Gastroesophageal sphincter (tissue), 4 donors: Measurements from ENCODE around the gene KNOP1. TPM values are rescaled to one million over a fixed set of nuclear protein-coding genes. Genes with fewer than 3 reads are reported as not detected.

Source experiments
- ATAC-seq: fragments of 150-250 bp; one replicate; pipeline ENCODE4 v1.9.1; 2016; ENCODE audit warnings: mild to moderate bottlenecking, moderate library complexity
- H3K27ac ChIP-seq, 4 donors: fragments of 200-600 bp; sonication (generic) in 3 of 4; 1 replicate in 3 of 4; 2 replicates in 1 of 4; pipeline ENCODE4 v1.5.1; 2016 to 2019
- H3K27me3 ChIP-seq: fragments of 200-600 bp; sonication (generic); one replicate; pipeline ENCODE4 v1.5.1; 2019
- H3K36me3 ChIP-seq, 2 donors: fragments of 200-600 bp; sonication (generic); one replicate each; pipeline ENCODE4 v1.5.1; 2019; ENCODE audit warnings: control low read depth in 1 of 2
- H3K4me1 ChIP-seq, 3 donors: fragments of 200-600 bp; sonication (generic); 1 replicate in 2 of 3; 2 replicates in 1 of 3; pipeline ENCODE4 v1.5.1; 2016 to 2019; ENCODE audit warnings: control low read depth in 2 of 3
- H3K4me3 ChIP-seq, 2 donors: fragments of 200-600 bp; sonication (generic); one replicate each; pipeline ENCODE4 v1.5.1; 2019; ENCODE audit warnings: mild to moderate bottlenecking in 1 of 2, moderate library complexity in 1 of 2
- H3K9me3 ChIP-seq, 3 donors: fragments of 200-600 bp; sonication (generic); one replicate each; pipeline ENCODE4 v1.5.1; 2017 to 2019; ENCODE audit warnings: control low read depth in 2 of 3
- EP300 ChIP-seq: sonication (generic); formaldehyde crosslinking; IDR thresholded peaks from one replicate; pipeline ENCODE4 v1.6.1; 2017; ENCODE audit warnings: antibody characterized with exemption, mild to moderate bottlenecking
- POLR2A ChIP-seq, 2 donors: fragments of 450-650 bp; IDR thresholded peaks; one replicate each; pipeline ENCODE4 v1.6.1; 2017; ENCODE audit warnings: antibody characterized with exemption in 2 of 2, mild to moderate bottlenecking in 2 of 2, moderate library complexity in 1 of 2
- POLR2AphosphoS5 ChIP-seq: sonication (generic); formaldehyde crosslinking; IDR thresholded peaks from one replicate; pipeline ENCODE4 v1.6.1; 2017; ENCODE audit warnings: antibody characterized with exemption
- WGBS, 2 donors: methylation state at CpG; one replicate each; pipeline ENCODE4 v1.1.5; 2018; ENCODE audit warnings: low coverage in 1 of 2; 5-methylcytosine and 5-hydroxymethylcytosine counted together
- total RNA-seq, 4 donors: library from RNA; depleted of rRNA; stranded (reverse); fragments of >200 nt; gene quantifications; one replicate each; pipeline ENCODE4 v1.1.0, GENCODE V29; 2016
- TF ChIP-seq, protein P1 (sequence below), 4 experiments: fragments of 200-600 bp in 2 of 4; fragments of 450-650 bp in 2 of 4; sonication (generic) in 1 of 4; IDR thresholded peaks; one replicate each; pipeline ENCODE4 v1.5.1; 2017 to 2019; ENCODE audit warnings: antibody characterized with exemption in 4 of 4, mild to moderate bottlenecking in 2 of 4, moderate library complexity in 2 of 4

Gene KNOP1
- total RNA-seq, 4 donors from 2014 or later = 6.9 to 14.5 (median 11.9) TPM

- Histone ChIP-seq H3K4me1 (peaks cover 0 to 59% (median 30%) of the 10 kb centered on the region in 3 donors), H3K27ac (peak overlapping the region in 3 of 4 donors; percentile 55 to 71 (median 67)), H3K27me3 (no peaks in the 10 kb centered on the region), H3K4me3 (no peak overlapping the region), H3K9me3 (no peaks in the 10 kb centered on the region), H3K36me3 (peaks cover 0 to 66% of the 10 kb centered on the region in 2 donors)
- ATAC-seq = peak; percentile 19
- TF ChIP-seq POLR2AphosphoS5 (no peak), EP300 (no peak), POLR2A (IDR thresholded peaks at IDR 0.05) (no peak)
- TF ChIP-seq, protein P1, sequence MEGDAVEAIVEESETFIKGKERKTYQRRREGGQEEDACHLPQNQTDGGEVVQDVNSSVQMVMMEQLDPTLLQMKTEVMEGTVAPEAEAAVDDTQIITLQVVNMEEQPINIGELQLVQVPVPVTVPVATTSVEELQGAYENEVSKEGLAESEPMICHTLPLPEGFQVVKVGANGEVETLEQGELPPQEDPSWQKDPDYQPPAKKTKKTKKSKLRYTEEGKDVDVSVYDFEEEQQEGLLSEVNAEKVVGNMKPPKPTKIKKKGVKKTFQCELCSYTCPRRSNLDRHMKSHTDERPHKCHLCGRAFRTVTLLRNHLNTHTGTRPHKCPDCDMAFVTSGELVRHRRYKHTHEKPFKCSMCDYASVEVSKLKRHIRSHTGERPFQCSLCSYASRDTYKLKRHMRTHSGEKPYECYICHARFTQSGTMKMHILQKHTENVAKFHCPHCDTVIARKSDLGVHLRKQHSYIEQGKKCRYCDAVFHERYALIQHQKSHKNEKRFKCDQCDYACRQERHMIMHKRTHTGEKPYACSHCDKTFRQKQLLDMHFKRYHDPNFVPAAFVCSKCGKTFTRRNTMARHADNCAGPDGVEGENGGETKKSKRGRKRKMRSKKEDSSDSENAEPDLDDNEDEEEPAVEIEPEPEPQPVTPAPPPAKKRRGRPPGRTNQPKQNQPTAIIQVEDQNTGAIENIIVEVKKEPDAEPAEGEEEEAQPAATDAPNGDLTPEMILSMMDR (IDR thresholded peaks at IDR 0.05) = no peak
- WGBS, 2 donors = 50 to 71% methylated on average over 5 to 6 of the region's 19 CpGs
Observed at GRCh38 chr16:19698480-19699465, 19.3 kb downstream of the KNOP1 start.

DNA sequence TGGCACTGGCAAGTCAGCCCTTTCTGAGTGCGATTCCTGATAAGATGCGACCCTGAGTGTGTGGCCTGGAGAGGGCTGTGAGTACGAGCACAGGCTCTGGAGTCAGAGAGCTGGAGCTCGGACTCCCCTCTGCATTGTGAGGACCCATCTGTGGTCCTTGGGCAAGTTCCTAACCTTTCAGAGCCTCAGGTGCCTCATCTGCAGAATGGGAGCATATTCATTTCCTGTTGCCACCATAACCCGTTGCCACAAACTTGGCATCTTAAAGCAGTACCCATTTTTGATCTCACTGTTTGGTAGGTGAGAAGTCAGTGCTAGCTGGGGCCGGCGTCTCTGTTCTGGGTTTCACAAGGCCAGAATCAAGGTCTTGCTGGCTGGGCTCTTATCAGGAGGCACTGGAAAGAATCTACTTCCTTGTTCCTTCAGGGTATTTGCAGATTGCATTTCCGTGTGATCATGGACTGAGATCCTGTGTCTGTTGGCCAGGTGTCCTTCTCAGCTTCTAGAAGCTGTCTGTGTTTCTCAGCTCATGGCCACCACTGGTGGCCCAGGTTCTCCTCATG is 20.2 kb downstream of the KNOP1 start:
- H3K9me3 ChIP-seq = no peaks in the 10 kb centered on the region
- 78 to 91% methylated on average over 4 of the region's 8 CpGs for WGBS, 2 donors
- TF ChIP-seq POLR2AphosphoS5 (no peak), POLR2A (IDR thresholded peaks at IDR 0.05) (no peak), EP300 (no peak)
- TF ChIP-seq, protein P1 (IDR thresholded peaks at IDR 0.05) = no peak
- no peak overlapping the region for H3K4me3 ChIP-seq
- ATAC-seq = no peak
- no peaks in the 10 kb centered on the region for H3K27me3 ChIP-seq
- H3K27ac ChIP-seq = peak overlapping the region in 3 of 4 donors; percentile 55 to 71 (median 67)
- H3K4me1 ChIP-seq = peaks cover 0 to 59% (median 30%) of the 10 kb centered on the region in 3 donors
- H3K36me3 ChIP-seq = peaks cover 0 to 66% of the 10 kb centered on the region in 2 donors

GRCh38 chr16:19696961-19697360 is 21.1 kb downstream of the KNOP1 start:
- H3K36me3 ChIP-seq = peaks cover 0 to 66% of the 10 kb centered on the region in 2 donors
- 70% methylated on average over 4 of the region's 15 CpGs; no CpG with 5 or more reads in 1 of the 2 donors for WGBS, 2 donors
- H3K4me1 ChIP-seq = peaks cover 0 to 59% (median 30%) of the 10 kb centered on the region in 3 donors

GRCh38 chr16:19696328-19696727 is 21.7 kb downstream of the KNOP1 start:
- Histone ChIP-seq H3K4me1 (peaks cover 0 to 62% (median 30%) of the 10 kb centered on the region in 3 donors), H3K4me3 (no peak overlapping the region), H3K36me3 (peaks cover 0 to 66% of the 10 kb centered on the region in 2 donors), H3K9me3 (no peaks in the 10 kb centered on the region), H3K27ac (peak overlapping the region; percentile 11 to 77 (median 72)), H3K27me3 (no peaks in the 10 kb centered on the region)
- TF ChIP-seq EP300 = no peak
- TF ChIP-seq POLR2A (IDR thresholded peaks at IDR 0.05) = no peak
- TF ChIP-seq POLR2AphosphoS5 = peak; percentile 54
- ATAC-seq = peak; percentile 58
- WGBS, 2 donors = 24% methylated on average over 4 to 5 of the region's 10 CpGs

More at GRCh38 chr16:19696961-19697360, 21.1 kb downstream of the KNOP1 start:
- Histone ChIP-seq H3K27me3 (no peaks in the 10 kb centered on the region), H3K4me3 (no peak overlapping the region), H3K9me3 (no peaks in the 10 kb centered on the region), H3K27ac (peak overlapping the region; percentile 11 to 77 (median 72))
- ATAC-seq = no peak
- TF ChIP-seq POLR2AphosphoS5 (no peak), EP300 (no peak), POLR2A (IDR thresholded peaks at IDR 0.05) (no peak)
- TF ChIP-seq, protein P1 (IDR thresholded peaks at IDR 0.05) = no peak

- Histone ChIP-seq H3K36me3 (peaks cover 0 to 60% of the 10 kb centered on the region in 2 donors), H3K4me1 (peaks cover 0 to 62% (median 24%) of the 10 kb centered on the region in 3 donors), H3K27me3 (no peaks in the 10 kb centered on the region), H3K9me3 (no peaks in the 10 kb centered on the region), H3K4me3 (no peak overlapping the region), H3K27ac (no peak overlapping the region)
- 89 to 92% methylated on average over 5 to 7 of the region's 8 CpGs for WGBS, 2 donors
- no peak for TF ChIP-seq POLR2AphosphoS5
- TF ChIP-seq, protein P1 (IDR thresholded peaks at IDR 0.05) = no peak
- TF ChIP-seq EP300 = no peak
- TF ChIP-seq POLR2A (IDR thresholded peaks at IDR 0.05) = no peak
- ATAC-seq = no peak
Observed at GRCh38 chr16:19694989-19695388, 23.0 kb downstream of the KNOP1 start.
